ENCODE measurements around the gene RRP8.

The RRP8 gene

DNA sequence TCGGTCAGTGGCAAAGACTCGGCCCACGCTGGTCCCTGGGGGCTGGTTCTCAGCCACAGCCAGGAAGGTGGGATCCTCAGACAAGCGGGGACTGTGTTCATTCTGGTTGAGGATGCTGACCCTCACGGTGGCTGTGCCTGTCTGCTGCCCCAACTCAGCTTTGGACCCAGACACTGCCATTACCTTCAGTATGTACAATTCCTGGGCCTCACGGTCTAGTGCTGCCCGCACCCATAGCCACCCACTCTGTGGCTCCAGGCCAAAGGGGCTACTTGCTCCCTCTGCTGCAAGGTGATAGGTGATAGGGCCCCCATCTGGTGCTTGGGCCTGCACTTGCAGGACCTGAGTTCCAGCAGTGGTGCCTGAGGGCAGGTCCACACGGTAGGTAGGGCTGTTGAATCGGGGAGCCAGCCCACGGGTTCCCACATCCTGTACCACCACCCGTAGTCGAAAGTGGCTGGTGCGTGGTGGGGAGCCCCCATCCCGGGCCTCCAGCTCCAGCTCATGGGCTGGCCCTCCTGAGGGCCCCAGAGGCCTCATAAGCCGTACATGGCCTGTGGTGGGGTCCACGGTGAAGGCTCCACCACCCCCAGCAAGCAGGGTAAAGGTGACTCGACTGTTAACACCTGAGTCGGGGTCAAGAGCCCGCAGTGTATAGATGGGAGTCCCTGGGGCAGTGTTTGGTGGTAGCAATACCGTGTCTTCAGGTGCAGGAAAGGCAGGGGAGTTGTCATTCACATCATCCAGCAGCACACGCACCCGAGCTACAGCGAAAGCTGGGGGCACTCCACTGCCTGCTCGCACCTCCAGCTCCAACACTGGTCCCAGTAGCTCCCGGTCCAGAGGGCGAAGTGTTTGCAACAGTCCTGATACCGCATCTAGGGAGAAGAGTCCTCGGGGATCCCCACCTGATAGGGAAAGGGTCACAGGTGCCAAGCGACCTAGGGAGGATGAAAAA is 29.0 kb upstream of the RRP8 start:
- no peak for DNase-seq

DNA sequence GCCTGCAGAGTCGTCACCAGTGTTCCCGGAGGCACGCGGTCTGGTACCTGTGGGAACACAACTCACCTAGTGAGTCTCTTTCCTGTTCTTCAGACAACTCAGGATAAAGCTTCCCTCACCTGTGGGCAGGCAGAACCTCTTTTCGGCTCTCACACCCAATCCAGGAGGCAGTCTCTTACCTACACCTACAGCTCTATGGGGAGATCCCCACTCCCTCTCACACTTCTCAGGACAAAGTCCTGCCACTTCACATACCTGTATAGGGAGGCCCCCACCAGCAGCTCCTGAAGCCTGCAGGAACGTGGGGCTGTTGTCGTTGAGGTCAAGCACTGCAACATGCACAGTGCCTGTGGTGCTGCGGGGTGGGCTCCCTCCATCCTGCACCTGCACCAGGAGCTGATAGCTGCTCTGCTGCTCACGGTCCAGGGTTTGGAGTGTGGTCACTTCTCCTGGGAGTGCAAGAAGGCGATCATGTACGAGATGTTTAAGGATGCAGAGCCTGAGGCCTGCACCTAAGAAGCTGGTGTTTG is 28.0 kb upstream of the RRP8 start:
- DNase-seq = no peak

DNA sequence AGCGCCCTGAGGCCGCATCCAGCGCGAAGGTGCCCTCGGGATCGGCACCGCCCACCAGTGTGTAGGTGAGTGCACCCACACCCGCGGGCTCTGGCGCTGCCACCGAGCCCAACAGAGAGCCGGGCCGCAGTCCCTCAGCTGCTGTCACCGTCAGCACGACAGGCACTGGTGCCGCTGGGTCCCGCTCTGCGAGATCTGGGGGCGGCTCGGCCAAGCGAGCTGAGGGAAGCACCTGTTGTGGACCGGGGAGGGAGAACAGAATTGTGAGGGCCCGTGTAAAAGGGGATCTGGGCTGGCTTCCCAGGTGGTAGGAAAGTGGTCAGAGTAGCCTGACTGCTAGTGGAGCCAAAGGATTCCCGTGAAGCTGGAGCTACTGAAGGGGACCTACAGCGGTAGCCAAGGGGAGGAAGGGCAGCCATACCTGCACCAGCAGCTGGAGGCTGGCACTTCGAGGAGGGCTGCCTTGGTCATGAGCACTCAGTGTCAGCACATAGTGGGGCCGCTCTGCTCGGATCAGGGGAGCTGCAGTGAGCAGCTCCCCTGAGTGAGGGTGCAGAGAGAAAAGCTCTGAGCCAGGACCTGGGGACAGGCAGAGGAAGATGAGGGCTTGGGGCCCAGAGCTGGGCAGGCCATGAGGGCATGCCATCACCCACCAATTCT is 27.3 kb upstream of the RRP8 start:
- no peak for DNase-seq

DNA sequence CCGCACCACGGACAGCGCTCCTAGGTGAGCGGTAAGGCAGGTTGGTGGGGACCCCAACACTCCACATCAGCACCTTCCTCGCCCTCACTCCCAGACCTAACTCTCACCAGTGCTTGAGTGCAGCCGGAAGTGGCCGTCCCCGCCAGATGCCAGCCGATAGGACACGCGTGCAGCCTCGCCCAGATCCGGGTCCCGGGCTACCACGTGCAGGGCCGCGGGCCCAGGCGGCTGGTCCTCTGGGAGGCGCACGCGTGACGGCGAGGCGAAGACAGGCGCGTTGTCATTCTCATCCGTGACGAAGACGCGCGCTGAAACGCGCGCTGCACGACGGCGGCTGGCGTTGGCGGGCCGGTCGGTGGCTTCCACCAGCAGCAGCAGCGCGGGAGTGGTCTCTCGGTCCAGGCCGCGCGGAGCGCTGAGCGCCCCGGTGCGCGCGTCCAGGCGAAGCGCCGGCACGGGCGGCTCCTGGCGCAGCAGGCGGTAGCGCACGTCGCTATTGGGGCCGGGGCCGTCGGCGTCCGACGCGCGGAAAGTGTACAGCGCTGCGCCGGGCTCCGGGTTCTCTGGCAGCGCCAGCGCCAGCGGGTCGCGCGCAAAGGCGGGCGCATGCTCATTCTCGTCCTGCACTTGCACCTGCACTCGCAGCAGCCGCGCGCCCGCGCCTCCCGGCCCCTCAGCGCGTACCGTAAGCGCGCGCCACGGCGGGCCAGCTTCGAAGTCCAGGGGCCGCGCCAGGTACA is 26.6 kb upstream of the RRP8 start:
- DNase-seq = no peak

DNA sequence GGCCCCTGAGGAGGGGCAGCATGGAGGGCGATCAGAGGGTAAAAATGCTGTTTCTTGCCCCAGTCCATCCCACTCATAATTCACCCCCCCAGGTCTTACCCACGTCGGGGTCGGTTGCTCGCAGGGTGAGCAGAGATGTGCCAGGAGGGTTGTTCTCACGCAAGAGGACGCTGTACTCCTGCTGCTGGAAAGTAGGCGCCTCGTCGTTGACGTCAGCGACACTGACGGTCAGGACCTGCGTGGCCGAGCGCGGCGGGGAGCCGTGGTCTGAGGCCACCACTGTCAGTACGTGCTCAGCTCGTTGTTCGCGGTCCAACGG is 26.1 kb upstream of the RRP8 start:
- DNase-seq = no peak

DNA sequence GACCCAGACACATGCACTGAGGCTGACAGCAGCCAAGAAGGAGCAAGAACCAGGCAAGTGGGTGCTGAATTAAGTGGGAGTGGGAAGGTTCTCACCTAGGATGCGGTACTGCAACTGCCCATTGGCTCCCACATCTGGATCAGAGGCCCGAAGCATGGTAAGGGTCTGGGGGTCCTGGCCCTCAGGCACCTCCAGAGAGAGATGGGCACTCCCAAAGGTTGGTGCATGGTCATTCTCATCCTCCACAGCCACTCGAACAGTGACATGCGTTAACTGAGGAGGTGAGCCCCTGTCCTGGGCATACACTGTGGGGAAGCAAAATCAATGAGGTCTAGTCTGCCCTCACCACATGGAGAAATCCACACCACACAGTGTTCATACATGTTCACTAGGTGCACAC is 25.1 kb upstream of the RRP8 start:
- no peak for DNase-seq

DNA sequence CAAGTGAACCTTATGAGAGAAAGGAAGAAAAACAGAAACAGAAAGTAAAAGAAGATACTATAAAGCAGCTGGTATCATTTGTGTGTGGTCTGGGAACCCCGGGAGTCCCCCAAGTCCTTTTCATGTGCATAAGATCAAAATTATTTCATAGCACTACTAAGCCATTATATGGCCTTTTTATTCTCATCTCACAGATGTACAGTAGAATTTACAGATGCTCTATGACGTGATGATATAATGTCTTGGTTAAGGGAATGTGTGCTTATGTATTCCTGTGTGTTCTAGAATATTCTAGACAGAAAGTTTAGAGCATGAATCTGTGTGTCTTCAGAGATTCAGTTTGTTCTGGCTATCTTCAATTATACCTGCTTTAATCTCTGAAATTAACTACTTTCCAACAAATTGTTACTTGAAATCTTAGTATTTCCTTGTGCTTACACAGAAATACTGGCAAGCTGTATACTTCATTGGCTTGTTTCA is 24.4 kb upstream of the RRP8 start:
- no peak for DNase-seq

DNA sequence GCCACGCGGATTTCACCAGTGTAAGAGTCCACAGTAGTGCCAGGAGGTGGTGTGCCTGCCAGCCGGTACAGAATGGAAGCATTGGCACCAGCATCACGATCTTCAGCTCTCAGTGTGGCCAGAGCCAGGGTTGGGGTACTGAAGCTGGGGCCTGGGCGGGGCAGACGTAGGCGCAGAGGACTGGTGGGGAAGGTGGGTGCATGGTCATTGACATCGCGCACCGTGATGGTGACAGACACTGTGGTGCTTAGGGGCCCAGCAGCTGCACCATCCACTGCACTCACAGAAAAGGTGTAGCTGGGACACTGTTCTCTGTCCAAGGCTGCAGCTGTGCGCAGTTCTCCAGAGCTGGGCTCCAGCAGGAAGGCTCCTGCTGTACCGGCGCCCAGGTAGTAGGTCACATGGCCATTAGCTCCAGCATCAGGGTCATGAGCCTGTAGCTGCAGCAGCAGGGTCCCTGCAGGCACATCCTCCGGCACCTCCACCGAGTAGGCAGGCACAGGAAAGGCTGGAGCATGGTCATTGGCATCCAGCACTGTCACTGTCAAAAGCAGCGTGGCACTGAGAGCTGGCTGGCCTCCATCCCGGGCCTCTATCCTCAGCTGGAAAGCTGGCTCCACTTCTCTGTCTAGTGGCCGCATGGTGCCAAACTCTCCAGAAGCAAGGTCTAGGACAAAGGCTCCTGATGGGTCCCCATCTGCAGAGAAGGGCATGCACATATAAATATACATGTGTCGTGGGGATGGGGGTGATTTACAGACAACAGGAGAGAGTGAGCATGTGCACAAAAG is 23.8 kb upstream of the RRP8 start:
- DNase-seq = no peak

DNA sequence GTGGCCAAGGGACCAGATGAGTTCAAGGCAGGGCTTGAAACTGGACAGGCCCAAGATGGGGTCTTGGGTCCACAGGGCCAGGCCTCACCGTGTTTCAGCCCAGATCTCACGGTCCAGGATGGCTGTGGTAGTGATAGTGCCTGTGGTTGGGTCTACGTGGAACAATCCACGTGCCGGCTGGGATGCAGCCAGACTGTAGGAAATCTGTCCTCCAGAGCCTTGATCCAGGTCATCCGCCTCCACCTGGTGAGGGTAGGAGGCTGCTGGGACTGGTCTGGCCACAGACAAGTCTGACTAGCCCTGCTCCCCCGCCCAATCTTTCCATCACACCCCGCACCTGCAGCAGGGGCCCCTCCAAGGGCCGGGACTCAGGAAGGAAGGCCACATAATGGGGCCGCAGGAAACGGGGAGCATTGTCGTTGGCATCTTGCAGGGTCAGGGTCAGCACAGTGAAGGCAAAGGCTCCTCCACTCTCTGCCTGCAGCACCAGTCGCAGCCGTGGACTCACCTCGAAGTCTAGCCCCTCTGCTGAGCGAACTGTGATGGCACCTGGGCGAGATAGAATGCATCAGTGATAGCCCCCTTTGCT is 22.5 kb upstream of the RRP8 start:
- no peak for DNase-seq

DNA sequence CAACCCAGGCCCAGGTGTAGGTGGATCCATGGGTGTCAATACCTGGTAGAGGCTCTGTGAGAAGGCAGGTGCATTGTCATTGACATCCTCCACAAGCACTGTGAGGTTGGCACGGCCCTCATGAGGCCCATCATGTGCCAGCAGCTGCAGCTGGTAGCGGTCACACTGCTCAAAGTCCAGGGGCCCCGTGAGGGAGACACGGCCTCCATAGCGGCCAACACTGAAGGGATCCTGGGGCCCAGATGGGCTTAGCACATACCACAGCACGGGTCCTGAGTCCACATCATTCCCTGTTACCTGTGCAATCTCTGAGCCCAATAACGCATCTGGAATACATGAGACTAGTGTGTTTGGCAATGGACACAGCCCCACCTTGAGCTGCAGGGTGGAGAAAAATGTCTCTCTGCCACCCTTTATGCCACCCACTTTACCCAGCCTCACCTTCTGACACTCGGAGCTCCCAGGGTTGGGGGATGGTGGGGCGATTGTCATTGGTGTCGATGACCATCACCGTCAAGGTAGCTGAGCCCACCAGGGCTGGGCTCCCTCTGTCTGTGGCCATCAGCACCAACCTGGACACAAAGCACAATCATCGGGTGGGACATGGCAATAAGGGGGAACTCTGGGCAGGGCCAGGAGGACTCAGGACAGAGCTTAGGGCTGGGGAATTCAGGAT is 21.9 kb upstream of the RRP8 start:
- no peak for DNase-seq

DNA sequence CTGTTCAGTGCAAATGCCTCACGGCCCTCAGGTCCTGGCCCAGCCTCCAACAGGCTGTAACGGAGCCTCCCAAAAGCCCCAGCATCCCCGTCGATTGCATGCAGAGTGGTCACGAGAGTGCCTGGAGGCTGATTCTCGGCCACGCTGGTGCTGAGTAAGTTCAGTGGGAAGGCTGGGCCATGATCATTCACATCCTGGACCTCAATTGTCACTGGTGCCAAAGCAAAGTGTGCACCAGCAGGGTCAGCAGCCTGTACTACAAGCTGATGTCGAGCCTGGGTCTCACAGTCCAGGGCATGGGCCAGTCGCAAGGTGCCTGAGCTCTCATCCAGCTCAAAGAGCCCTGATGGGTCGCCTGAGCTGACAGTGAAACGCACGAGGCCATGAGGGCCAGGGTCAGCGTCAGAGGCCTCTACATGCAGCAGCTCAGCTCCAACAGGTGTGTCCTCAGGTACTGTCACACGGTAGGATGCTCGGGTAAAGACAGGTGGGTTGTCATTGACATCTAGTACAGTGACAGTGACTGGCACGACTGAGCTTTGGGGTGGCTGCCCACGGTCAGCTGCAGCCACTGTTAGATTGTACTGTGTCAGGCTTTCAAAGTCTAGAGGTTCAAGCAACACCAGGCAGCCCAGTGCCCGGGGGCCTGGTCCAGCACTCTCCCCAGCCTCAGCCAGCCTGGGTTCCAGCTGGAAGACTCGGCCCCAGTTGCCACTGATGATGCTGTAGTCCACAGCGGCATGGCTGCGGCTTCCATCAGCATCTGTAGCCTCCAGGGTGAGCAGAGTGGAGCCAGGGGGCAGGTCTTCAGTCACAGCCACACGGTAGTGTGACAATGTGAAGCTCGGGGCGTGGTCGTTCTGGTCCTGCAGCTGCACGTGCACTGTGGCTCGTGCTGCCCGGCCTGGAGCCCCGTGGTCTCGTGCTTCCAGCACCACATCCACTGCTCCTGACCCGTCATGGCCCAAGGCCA is 20.3 kb upstream of the RRP8 start:
- DNase-seq = no peak

DNA sequence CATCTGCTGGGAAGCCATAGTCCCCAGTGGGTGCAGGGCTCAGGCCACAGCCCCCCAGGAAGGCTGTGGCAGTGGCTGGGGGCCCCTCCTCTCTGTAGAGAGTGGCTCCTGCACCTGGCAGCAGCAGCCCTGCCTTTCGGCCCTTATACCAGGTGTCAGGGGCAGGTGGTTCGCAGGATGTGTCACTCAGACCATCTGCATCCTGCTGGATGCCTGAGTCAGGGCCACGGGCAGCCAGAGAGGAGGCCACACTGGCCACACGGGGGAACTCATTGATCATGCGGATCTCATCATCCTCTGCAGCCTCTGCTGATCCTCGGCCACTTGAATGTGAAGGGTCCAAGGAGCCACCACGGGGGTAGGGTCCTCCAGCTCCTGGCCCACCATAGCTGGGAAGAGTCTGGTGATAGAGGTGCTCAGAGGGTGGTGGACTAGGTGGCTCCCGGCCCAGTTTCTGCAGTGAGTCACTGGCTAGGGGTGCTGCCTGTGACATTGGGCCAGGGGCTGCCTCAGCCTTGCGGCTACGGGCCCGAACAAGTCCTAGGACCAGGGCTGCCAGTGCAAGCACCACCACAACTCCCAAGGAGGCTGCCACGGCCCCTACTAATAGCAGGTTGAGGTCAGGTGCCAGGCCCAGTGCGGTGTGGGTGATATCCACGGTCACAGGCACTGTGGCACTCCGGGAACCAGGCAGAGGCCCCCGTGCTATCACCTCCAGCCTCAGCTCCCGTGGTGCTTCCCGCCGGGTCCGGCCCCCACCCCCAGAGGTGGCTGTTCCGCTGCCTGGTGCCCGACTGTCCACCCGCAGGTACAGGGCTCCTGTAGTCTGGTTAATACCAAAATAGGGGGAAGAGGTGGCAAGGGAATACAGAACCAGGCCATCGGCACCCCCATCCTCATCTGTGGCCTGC is 19.1 kb upstream of the RRP8 start:
- no peak for DNase-seq

DNA sequence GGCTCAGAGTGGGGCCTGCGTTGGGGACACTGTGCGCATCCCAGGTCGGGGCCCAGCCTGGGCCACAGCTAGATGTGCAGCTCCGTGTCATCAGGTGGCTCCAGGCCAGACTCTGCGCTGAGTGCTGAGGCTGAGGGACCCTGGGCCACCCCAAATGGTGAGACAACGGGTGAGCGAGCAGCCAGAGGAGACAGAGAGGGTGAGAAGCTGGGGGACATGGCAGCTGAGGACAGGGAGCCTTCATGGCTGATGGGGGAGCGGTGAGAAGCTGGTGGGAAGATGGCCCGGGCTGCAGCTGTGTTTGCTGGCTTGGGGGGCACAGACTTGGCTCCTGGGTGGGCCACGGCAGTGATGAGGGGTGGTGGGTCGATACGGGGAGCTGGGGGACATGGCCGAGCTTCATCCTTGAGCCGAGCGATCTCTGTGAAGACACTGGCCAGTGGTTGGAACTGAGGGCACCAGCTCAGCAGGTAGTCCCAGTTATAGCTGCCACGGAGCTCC is 18.3 kb upstream of the RRP8 start:
- no peak for DNase-seq

DNA sequence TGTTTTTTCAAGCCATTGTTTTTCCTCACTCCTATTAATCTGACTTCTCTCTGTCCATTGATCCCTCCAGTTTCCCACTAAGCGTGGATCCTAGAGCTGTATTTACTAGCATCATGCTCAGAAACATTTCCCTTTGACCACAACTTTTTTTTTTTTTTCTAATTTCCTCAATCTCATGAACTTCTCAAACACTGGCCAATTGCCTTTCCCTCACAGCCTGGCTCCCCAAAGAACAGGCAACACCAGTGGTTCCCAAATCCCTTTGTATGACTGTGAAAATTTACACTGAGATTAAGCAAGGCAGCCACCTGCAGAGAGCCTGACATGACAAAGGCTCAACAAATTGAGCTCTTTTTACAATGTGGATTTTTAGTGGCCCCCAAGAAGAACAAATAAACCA is 17.2 kb upstream of the RRP8 start:
- no peak for DNase-seq

DNA sequence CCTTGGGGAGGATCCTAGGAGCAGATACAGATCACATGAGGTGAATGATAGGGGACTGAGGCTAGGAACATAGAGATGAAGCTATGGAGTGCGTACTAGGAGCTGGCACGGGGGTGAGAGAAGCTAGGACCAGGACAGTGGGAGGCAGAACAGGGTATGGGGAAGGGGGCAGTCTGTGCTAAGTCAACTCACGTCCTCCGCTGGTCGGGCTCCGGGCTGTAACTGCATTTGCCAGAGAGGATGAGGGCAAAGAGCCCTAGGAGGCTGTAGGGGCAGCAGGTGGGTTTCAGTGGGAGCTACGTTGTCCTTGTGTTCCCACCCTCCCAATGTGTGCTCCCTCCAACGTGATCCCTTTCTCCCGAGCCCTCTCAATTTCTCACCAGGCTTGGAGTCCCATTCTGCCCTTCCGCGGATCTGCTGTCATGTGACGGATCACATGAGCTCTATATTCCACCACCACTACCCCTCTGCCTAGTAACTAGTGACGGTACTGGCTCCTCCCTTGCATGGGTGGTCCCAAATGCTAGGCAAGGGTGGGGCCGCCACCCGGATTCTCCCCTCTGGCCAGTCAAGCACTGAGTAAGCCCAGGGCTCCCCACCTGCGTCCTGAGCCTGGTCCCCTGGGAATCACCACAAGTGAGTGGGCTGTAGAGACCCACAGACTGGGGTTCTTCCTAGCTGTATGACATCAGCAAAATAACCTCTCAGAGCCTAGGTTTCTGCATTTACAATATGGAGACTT is 15.8 kb upstream of the RRP8 start, which contains the start of gene TPP1:
TSS of gene TPP1 (minus strand) at position 419 of the 742 bp plus-strand sequence. CDS start at position 397, 22 bp downstream.
- peak; percentile 63 for DNase-seq

DNA sequence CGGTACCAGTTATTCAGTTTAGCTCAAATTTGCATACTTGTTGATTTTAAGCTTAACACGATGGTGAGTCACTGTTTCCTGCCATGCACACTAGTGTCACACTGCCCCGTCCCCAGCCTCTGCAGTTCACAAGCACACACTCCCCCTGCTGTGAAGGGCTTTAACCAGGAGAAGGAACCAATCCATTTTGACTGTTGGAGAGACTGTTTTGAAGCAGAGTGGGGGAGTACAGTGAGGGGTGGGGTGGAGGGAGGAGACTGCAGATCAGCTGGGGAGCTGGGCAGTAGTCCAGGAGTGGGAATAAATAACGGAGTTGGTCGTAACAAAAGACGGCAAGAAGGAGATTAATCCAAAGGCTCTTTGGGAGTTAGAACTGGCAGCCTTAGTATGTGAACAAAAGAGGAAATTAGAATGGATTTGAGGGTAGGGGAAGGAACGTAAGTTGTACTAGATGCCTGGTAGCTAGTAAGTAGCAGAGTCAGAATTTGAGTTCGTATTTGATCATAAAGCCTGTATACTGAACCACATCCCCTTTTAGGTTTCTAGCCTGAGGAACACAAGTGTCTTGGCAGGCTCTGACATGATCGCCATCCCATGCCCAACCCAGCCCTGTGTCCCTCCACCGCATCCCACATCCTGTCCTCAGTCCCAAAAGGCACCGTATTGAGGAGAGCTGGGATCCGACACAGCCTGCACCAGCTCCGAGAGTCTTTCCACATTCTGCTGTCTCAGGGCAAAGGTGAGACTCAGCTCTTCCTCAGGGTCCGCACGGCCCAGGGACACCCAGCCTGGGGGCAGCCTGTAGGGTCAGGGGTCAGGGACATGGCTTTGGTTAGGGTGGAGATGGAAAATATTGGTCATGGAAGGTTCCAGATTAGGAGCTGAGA is 14.9 kb upstream of the RRP8 start:
- no peak for DNase-seq

DNA sequence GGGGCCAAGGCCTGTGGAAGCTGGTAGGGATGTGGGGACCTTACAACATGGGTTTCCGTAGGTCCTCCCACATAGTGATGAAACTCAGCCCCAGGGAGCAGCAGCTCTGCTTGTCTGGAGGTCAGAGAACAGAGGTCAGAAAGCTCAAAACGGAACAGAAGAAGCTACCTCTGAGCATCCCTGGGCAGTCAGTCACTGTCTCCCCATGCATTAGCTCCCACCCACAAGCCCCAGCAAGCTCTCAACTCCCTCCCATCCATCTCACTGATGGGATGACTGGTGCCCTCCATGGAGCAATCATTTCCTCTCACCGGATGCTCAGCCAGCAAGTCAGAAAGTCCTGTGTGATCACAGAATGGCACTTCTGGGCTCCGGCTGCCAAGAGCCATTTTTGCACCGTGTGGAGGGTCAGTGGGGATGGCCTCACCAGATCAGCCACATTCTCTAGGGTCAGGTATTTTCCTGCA is 13.9 kb upstream of the RRP8 start:
- no peak for DNase-seq

All from NCI-H1436 treated with DMSO at 0.1 percent for 48 hours (cell line).